ENCODE data around the gene CRYBG3.

Gene CRYBG3

GRCh38 chr3:97949110-97949485 is 127.3 kb downstream of the CRYBG3 start:
- TF ChIP-seq FOXP2 (optimal IDR thresholded peaks at IDR 0.05; ENCODE audit: control extremely low read depth, extremely low read length, insufficient read depth), result no peak
- Histone ChIP-seq H3K4me3 (no peak overlapping the region), H3K9me3 (ENCODE audit: low read depth, low read length) (no peaks in the 10 kb centered on the region), H3K36me3 (ENCODE audit: insufficient read depth, low read length) (peaks cover 24% of the 10 kb centered on the region; the same call in 1 of the 2 replicates), H3K9ac (ENCODE audit: insufficient read length) (no peak overlapping the region), H3K27ac (no peak overlapping the region)
- DNase-seq (ENCODE audit: low read depth, low spot score), result no peak

- Histone ChIP-seq H3K27ac (no peak overlapping the region), H3K36me3 (ENCODE audit: insufficient read depth, low read length) (peaks cover 24% of the 10 kb centered on the region; the same call in 1 of the 2 replicates), H3K9me3 (ENCODE audit: low read depth, low read length) (no peaks in the 10 kb centered on the region), H3K9ac (ENCODE audit: insufficient read length) (no peak overlapping the region), H3K4me3 (no peak overlapping the region)
- TF ChIP-seq EZH2 (IDR thresholded peaks at IDR 0.05) (no peak), FOXP2 (optimal IDR thresholded peaks at IDR 0.05; ENCODE audit: control extremely low read depth, extremely low read length, insufficient read depth) (no peak), POLR2AphosphoS5 (IDR thresholded peaks at IDR 0.05; ENCODE audit: borderline replicate concordance, low read depth, low read length) (no peak)
- no peak for DNase-seq (ENCODE audit: low read depth, low spot score)
These were observed 127.9 kb downstream of the CRYBG3 start for GRCh38 chr3:97949743-97950142.

- DNase-seq (ENCODE audit: low read depth, low spot score), result no peak
- Histone ChIP-seq H3K27ac (no peak overlapping the region), H3K9ac (ENCODE audit: insufficient read length) (no peak overlapping the region), H3K4me3 (no peak overlapping the region), H3K36me3 (ENCODE audit: insufficient read depth, low read length) (peaks cover 20% of the 10 kb centered on the region; the same call in 1 of the 2 replicates), H3K9me3 (ENCODE audit: low read depth, low read length) (no peaks in the 10 kb centered on the region)
- TF ChIP-seq FOXP2 (optimal IDR thresholded peaks at IDR 0.05; ENCODE audit: control extremely low read depth, extremely low read length, insufficient read depth) (no peak), EZH2 (IDR thresholded peaks at IDR 0.05) (no peak), POLR2AphosphoS5 (IDR thresholded peaks at IDR 0.05; ENCODE audit: borderline replicate concordance, low read depth, low read length) (no peak)
These were observed 128.5 kb downstream of the CRYBG3 start for GRCh38 chr3:97950360-97950759.

GRCh38 chr3:97952280-97952679 is 130.5 kb downstream of the CRYBG3 start:
- Histone ChIP-seq H3K27ac (no peak overlapping the region), H3K4me3 (no peak overlapping the region), H3K9ac (ENCODE audit: insufficient read length) (no peak overlapping the region), H3K9me3 (ENCODE audit: low read depth, low read length) (no peaks in the 10 kb centered on the region), H3K36me3 (ENCODE audit: insufficient read depth, low read length) (peaks cover 16% of the 10 kb centered on the region; the same call in 1 of the 2 replicates)
- no peak for DNase-seq (ENCODE audit: low read depth, low spot score)
- no peak for TF ChIP-seq FOXP2 (optimal IDR thresholded peaks at IDR 0.05; ENCODE audit: control extremely low read depth, extremely low read length, insufficient read depth)
- TF ChIP-seq EZH2 (IDR thresholded peaks at IDR 0.05), result no peak
- TF ChIP-seq POLR2AphosphoS5 (IDR thresholded peaks at IDR 0.05; ENCODE audit: borderline replicate concordance, low read depth, low read length), result no peak

- no peak overlapping the region for H3K4me3 ChIP-seq
- H3K36me3 ChIP-seq (ENCODE audit: insufficient read depth, low read length), result peaks cover 16% of the 10 kb centered on the region; the same call in 1 of the 2 replicates
- H3K27ac ChIP-seq, result no peak overlapping the region
- H3K9me3 ChIP-seq (ENCODE audit: low read depth, low read length), result no peaks in the 10 kb centered on the region
- no peak overlapping the region for H3K9ac ChIP-seq (ENCODE audit: insufficient read length)
- TF ChIP-seq EZH2 (IDR thresholded peaks at IDR 0.05), result no peak
- TF ChIP-seq FOXP2 (optimal IDR thresholded peaks at IDR 0.05; ENCODE audit: control extremely low read depth, extremely low read length, insufficient read depth), result no peak
- no peak for TF ChIP-seq POLR2AphosphoS5 (IDR thresholded peaks at IDR 0.05; ENCODE audit: borderline replicate concordance, low read depth, low read length)
- no peak for DNase-seq (ENCODE audit: low read depth, low spot score)
These were observed 131.1 kb downstream of the CRYBG3 start for GRCh38 chr3:97952872-97953271.

- no peaks in the 10 kb centered on the region for H3K9me3 ChIP-seq (ENCODE audit: low read depth, low read length)
- DNase-seq (ENCODE audit: low read depth, low spot score), result no peak
- no peak for TF ChIP-seq EZH2 (IDR thresholded peaks at IDR 0.05)
- no peak for TF ChIP-seq POLR2AphosphoS5 (IDR thresholded peaks at IDR 0.05; ENCODE audit: borderline replicate concordance, low read depth, low read length)
- TF ChIP-seq FOXP2 (optimal IDR thresholded peaks at IDR 0.05; ENCODE audit: control extremely low read depth, extremely low read length, insufficient read depth), result no peak
- H3K9ac ChIP-seq (ENCODE audit: insufficient read length), result no peak overlapping the region
- no peak overlapping the region for H3K27ac ChIP-seq
- H3K4me3 ChIP-seq, result no peak overlapping the region
- H3K36me3 ChIP-seq (ENCODE audit: insufficient read depth, low read length), result peaks cover 14% of the 10 kb centered on the region; the same call in 1 of the 2 replicates
These were observed 132.5 kb downstream of the CRYBG3 start for GRCh38 chr3:97954228-97954827.

- no peak for TF ChIP-seq POLR2AphosphoS5 (IDR thresholded peaks at IDR 0.05; ENCODE audit: borderline replicate concordance, low read depth, low read length)
- no peak for TF ChIP-seq FOXP2 (optimal IDR thresholded peaks at IDR 0.05; ENCODE audit: control extremely low read depth, extremely low read length, insufficient read depth)
- TF ChIP-seq EZH2 (IDR thresholded peaks at IDR 0.05), result no peak
- Histone ChIP-seq H3K9ac (ENCODE audit: insufficient read length) (no peak overlapping the region), H3K36me3 (ENCODE audit: insufficient read depth, low read length) (peaks cover 4% of the 10 kb centered on the region; the same call in 1 of the 2 replicates), H3K27ac (no peak overlapping the region), H3K4me3 (no peak overlapping the region), H3K9me3 (ENCODE audit: low read depth, low read length) (no peaks in the 10 kb centered on the region)
- no peak for DNase-seq (ENCODE audit: low read depth, low spot score)
These were observed 134.2 kb downstream of the CRYBG3 start for GRCh38 chr3:97956051-97956450.

GRCh38 chr3:97957617-97958311 is 136.0 kb downstream of the CRYBG3 start:
- no peaks in the 10 kb centered on the region for H3K9me3 ChIP-seq (ENCODE audit: low read depth, low read length)
- peaks cover 4% of the 10 kb centered on the region; the same call in 1 of the 2 replicates for H3K36me3 ChIP-seq (ENCODE audit: insufficient read depth, low read length)
- TF ChIP-seq EZH2 (IDR thresholded peaks at IDR 0.05), result no peak
- no peak for TF ChIP-seq POLR2AphosphoS5 (IDR thresholded peaks at IDR 0.05; ENCODE audit: borderline replicate concordance, low read depth, low read length)
- TF ChIP-seq FOXP2 (optimal IDR thresholded peaks at IDR 0.05; ENCODE audit: control extremely low read depth, extremely low read length, insufficient read depth), result no peak
- DNase-seq (ENCODE audit: low read depth, low spot score), result no peak
- no peak overlapping the region for H3K27ac ChIP-seq
- H3K9ac ChIP-seq (ENCODE audit: insufficient read length), result no peak overlapping the region
- no peak overlapping the region for H3K4me3 ChIP-seq
